Measurements from ENCODE around the gene APLP2.

DNA sequence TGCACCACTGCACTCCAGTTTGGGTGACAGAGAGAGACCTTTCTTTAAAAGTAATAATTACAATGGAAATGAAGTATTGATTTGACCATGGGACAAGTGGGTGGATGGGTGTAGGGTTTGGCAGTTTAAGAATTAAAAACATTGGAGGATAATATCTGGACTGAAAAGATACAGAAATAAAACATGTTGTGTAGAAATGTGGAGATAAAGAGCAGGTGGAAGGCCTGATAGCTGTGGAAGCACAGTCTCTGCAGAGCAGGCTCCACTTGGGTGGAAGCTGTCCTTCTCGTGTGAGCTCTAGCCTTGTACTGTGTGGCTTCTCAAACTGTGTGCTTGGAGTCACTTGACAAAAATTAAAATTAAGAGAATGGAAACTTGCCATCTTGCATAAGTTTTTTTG lies 25.6 kb downstream of the APLP2 start:
- TF ChIP-seq POLR2A (IDR thresholded peaks at IDR 0.05) = no peak
- TF ChIP-seq, protein P1, sequence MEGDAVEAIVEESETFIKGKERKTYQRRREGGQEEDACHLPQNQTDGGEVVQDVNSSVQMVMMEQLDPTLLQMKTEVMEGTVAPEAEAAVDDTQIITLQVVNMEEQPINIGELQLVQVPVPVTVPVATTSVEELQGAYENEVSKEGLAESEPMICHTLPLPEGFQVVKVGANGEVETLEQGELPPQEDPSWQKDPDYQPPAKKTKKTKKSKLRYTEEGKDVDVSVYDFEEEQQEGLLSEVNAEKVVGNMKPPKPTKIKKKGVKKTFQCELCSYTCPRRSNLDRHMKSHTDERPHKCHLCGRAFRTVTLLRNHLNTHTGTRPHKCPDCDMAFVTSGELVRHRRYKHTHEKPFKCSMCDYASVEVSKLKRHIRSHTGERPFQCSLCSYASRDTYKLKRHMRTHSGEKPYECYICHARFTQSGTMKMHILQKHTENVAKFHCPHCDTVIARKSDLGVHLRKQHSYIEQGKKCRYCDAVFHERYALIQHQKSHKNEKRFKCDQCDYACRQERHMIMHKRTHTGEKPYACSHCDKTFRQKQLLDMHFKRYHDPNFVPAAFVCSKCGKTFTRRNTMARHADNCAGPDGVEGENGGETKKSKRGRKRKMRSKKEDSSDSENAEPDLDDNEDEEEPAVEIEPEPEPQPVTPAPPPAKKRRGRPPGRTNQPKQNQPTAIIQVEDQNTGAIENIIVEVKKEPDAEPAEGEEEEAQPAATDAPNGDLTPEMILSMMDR (IDR thresholded peaks at IDR 0.05) = no peak
